ENCODE data around the gene CMSS1.

DNA sequence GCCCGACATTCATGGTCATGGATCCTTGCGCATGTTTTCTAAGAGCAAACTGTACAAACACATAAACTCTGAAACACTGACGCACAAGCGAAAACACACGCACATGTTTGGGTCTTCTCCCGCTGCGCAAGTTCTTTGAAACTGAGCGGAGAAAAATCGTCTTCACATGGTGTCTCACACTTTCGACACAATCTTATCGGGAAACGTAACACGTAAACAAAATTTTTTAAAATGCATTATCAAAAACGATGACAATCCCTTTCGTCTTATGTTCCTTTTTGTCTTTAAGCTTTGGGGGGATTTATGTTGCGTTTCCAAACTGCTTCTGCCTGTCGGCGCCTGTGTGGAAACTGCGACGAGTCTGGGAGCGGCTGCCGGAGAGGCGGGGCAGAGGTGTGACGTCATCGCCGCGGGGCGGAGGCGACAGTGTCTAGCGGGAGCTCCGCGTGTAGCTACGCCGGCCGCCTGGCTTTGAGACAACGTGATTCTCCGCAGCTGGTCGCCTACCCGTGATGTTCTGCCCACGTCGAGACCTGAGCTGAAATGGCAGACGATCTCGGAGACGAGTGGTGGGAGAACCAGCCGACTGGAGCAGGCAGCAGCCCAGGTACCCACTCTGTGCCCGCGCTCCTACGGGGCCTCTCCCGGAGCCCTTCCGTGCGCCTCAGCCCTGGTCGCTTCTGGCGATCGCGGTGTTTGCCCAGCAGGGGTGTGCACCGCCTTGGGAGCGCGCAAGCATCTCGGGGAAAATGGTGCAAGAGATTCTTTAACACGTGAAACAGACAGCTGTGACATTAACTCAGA, at the start of gene CMSS1:
- peak in 3 of 4 experiments; percentile 12 to 40 (median 38) for TF ChIP-seq CTCF (IDR thresholded peaks at IDR 0.05)
- peak; percentile 65 to 73 for TF ChIP-seq POLR2A (IDR thresholded peaks at IDR 0.05)

Data from uterus (tissue), 2 donors.